ENCODE measurements around the gene SLC25A25. TPM values are rescaled to one million over a fixed set of nuclear protein-coding genes. Genes with fewer than 3 reads are reported as not detected.
A peak's percentile ranks its signal among the peaks of the same experiment; 100 is the strongest.

Gene SLC25A25
- total and polyA plus RNA-seq, 9 of the 15 experiments (the other 6 are each of a cell fraction or from before 2014, with no cell fraction given): 0.07 to 35.9 (median 23.2) TPM

GRCh38 chr9:128127568-128127989, 59.5 kb downstream of the SLC25A25 start, which contains the start of gene PTGES2 (continued):
- TF ChIP-seq KLF13 (tag; IDR thresholded peaks at IDR 0.05; ENCODE audit: borderline replicate concordance, low read depth) (no peak), JUND (IDR thresholded peaks at IDR 0.05; ENCODE audit: borderline replicate concordance, low read depth, low read length) (no peak), JUND (tag; IDR thresholded peaks at IDR 0.05; ENCODE audit: borderline replicate concordance, low read depth, low read length) (no peak), CHD1 (IDR thresholded peaks at IDR 0.05; ENCODE audit: low read length) (no peak), RBM34 (IDR thresholded peaks at IDR 0.05; ENCODE audit: borderline replicate concordance, insufficient read depth, low read length) (no peak), FOXA1 (IDR thresholded peaks at IDR 0.05; ENCODE audit: borderline replicate concordance) (no peak), CBX2 (IDR thresholded peaks at IDR 0.05; ENCODE audit: insufficient read depth, low read length, poor library complexity, severe bottlenecking) (no peak), ETS2 (tag; IDR thresholded peaks at IDR 0.05; ENCODE audit: borderline replicate concordance, poor library complexity, severe bottlenecking) (no peak), ZBTB33 (CRISPR knock-in tag; IDR thresholded peaks at IDR 0.05) (no peak), MAZ (CRISPR knock-in tag; conservative IDR thresholded peaks at IDR 0.05 in 1 of 2, IDR thresholded peaks at IDR 0.05 in 1 of 2) (peak in 1 of 2 experiments; percentile 10; a peak in 1 of 4 replicates), PCBP1 (IDR thresholded peaks at IDR 0.05; ENCODE audit: low read depth, low read length, poor library complexity, severe bottlenecking) (no peak), RAD51 (IDR thresholded peaks at IDR 0.05; ENCODE audit: borderline replicate concordance, low read depth) (no peak), ZNF41 (CRISPR knock-in tag; conservative IDR thresholded peaks at IDR 0.05) (no peak), HLTF (IDR thresholded peaks at IDR 0.05) (no peak), ZZZ3 (IDR thresholded peaks at IDR 0.05) (no peak), PRPF4 (IDR thresholded peaks at IDR 0.05; ENCODE audit: insufficient read depth, low read depth, low read length, poor library complexity, severe bottlenecking) (peak; percentile 50), ZFP30 (CRISPR knock-in tag; IDR thresholded peaks at IDR 0.05; ENCODE audit: borderline replicate concordance) (no peak), RBM14 (IDR thresholded peaks at IDR 0.05; ENCODE audit: borderline replicate concordance, insufficient read depth, low read depth, low read length) (no peak), GABPB1 (CRISPR knock-in tag; IDR thresholded peaks at IDR 0.05) (no peak), MCM2 (IDR thresholded peaks at IDR 0.05; ENCODE audit: low read depth) (no peak), BDP1 (IDR thresholded peaks at IDR 0.05; ENCODE audit: insufficient read depth, insufficient read length) (no peak), ZNF174 (CRISPR knock-in tag; IDR thresholded peaks at IDR 0.05) (no peak), FUS (optimal IDR thresholded peaks at IDR 0.05; ENCODE audit: low read depth, low read length) (no peak), ZBTB11 (CRISPR knock-in tag; IDR thresholded peaks at IDR 0.05) (no peak)
